Left kidney (tissue), 2 donors: ENCODE results near the gene DUS1L. TPM values are rescaled to one million over a fixed set of nuclear protein-coding genes. Genes with fewer than 3 reads are reported as not detected.

Experiments
- DNase-seq: peaks from one replicate; pipeline ENCODE4 v3.0.0-alpha.2; 2013
- polyA plus RNA-seq: library from polyadenylated mRNA; unstranded; fragments of 120-200 nt; gene quantifications from one replicate; pipeline ENCODE4 v1.2.1, GENCODE V29; 2013; ENCODE audit not compliant: insufficient read length

Gene DUS1L
- polyA plus RNA-seq, 1 donor: 74.1 TPM

GRCh38 chr17:82077617-82078358 is 12.2 kb upstream of the DUS1L start:
- no peak for DNase-seq

- no peak for DNase-seq
Measured at GRCh38 chr17:82076785-82077591, 11.4 kb upstream of the DUS1L start.

GRCh38 chr17:82076018-82076784 is 10.6 kb upstream of the DUS1L start:
- DNase-seq: no peak

- no peak for DNase-seq
Measured at GRCh38 chr17:82073446-82073845, 7.8 kb upstream of the DUS1L start.

GRCh38 chr17:82072827-82073226 is 7.2 kb upstream of the DUS1L start:
- no peak for DNase-seq

GRCh38 chr17:82070611-82071010 is 5.0 kb upstream of the DUS1L start:
- no peak for DNase-seq

GRCh38 chr17:82065193-82065637 is 389 bp downstream of the DUS1L start:
- no peak for DNase-seq

GRCh38 chr17:82064433-82065192 is 991 bp downstream of the DUS1L start:
- no peak for DNase-seq

- DNase-seq: no peak
Measured at GRCh38 chr17:82063424-82064415, 1.9 kb downstream of the DUS1L start.

- no peak for DNase-seq
Measured at GRCh38 chr17:82062984-82063368, 2.6 kb downstream of the DUS1L start.

GRCh38 chr17:82062076-82062983 is 3.3 kb downstream of the DUS1L start:
- no peak for DNase-seq

- DNase-seq: no peak
Measured at GRCh38 chr17:82061047-82061925, 4.3 kb downstream of the DUS1L start.

GRCh38 chr17:82060614-82061013 is 5.0 kb downstream of the DUS1L start:
- DNase-seq: no peak

- DNase-seq: no peak
Measured at GRCh38 chr17:82060001-82060380, 5.6 kb downstream of the DUS1L start.

GRCh38 chr17:82059272-82060000 is 6.2 kb downstream of the DUS1L start:
- DNase-seq: no peak

GRCh38 chr17:82058855-82059249 is 6.8 kb downstream of the DUS1L start:
- DNase-seq: no peak

- DNase-seq: no peak
Measured at GRCh38 chr17:82058230-82058854, 7.3 kb downstream of the DUS1L start.
